CD4-positive, alpha-beta T cell treated with Interleukin-17A for 4 hours (primary cell): ENCODE measurements around the gene RCN1.
"Not testable (repeated sequence)": the region's sequence is repeated elsewhere in the genome, so short reads cannot be mapped to it uniquely, and the experiment has no call there.

ENCODE experiments used
- DNase-seq: peaks from one replicate; pipeline ENCODE4 v3.0.0-alpha.2; 2020; ENCODE audit warnings: mixed read lengths

Gene RCN1

GRCh38 chr11:32113920-32114203 lies 23.0 kb downstream of the RCN1 start:
- no peak for DNase-seq

GRCh38 chr11:32115446-32115845 lies 24.6 kb downstream of the RCN1 start:
- DNase-seq: no peak

- no peak for DNase-seq
These were observed 25.8 kb downstream of the RCN1 start for GRCh38 chr11:32116668-32117067.

- DNase-seq: no peak
These were observed 27.4 kb downstream of the RCN1 start for GRCh38 chr11:32118025-32118974.

GRCh38 chr11:32119139-32119538 lies 28.3 kb downstream of the RCN1 start:
- not testable (repeated sequence) for DNase-seq

- DNase-seq: no peak
These were observed 30.1 kb downstream of the RCN1 start for GRCh38 chr11:32121012-32121411.

- DNase-seq: no peak
These were observed 31.3 kb downstream of the RCN1 start for GRCh38 chr11:32122200-32122599.

- no peak for DNase-seq
These were observed 40.4 kb downstream of the RCN1 start for GRCh38 chr11:32131321-32131720.

- DNase-seq: no peak
These were observed 45.8 kb downstream of the RCN1 start for GRCh38 chr11:32136657-32137056.

GRCh38 chr11:32137263-32137662 lies 46.4 kb downstream of the RCN1 start:
- DNase-seq: no peak

- no peak for DNase-seq
These were observed 47.0 kb downstream of the RCN1 start for GRCh38 chr11:32137869-32138268.

GRCh38 chr11:32138902-32139301 lies 48.0 kb downstream of the RCN1 start:
- no peak for DNase-seq

GRCh38 chr11:32139896-32140520 lies 49.1 kb downstream of the RCN1 start:
- DNase-seq: no peak

GRCh38 chr11:32141745-32142546 lies 51.1 kb downstream of the RCN1 start:
- DNase-seq: no peak

- DNase-seq: no peak
These were observed 52.5 kb downstream of the RCN1 start for GRCh38 chr11:32143378-32143777.

- DNase-seq: no peak
These were observed 54.4 kb downstream of the RCN1 start for GRCh38 chr11:32145282-32145681.

GRCh38 chr11:32148895-32149294 lies 58.0 kb downstream of the RCN1 start:
- DNase-seq: no peak

GRCh38 chr11:32149748-32150147 lies 58.9 kb downstream of the RCN1 start:
- no peak for DNase-seq

- no peak for DNase-seq
These were observed 60.2 kb downstream of the RCN1 start for GRCh38 chr11:32151027-32151426.

GRCh38 chr11:32152216-32152615 lies 61.3 kb downstream of the RCN1 start:
- DNase-seq: no peak

GRCh38 chr11:32152821-32153220 lies 61.9 kb downstream of the RCN1 start:
- DNase-seq: no peak

- no peak for DNase-seq
These were observed 62.9 kb downstream of the RCN1 start for GRCh38 chr11:32153747-32154146.

GRCh38 chr11:32154275-32154674 lies 63.4 kb downstream of the RCN1 start:
- no peak for DNase-seq
